ENCODE measurements around the gene CCR2.

- TF ChIP-seq CTCF (conservative IDR thresholded peaks at IDR 0.05) (no peak), ZFX (IDR thresholded peaks at IDR 0.05) (no peak)
Observed at GRCh38 chr3:46349484-46350261, 4.2 kb upstream of the CCR2 start.
